Cardiac muscle cell (in vitro differentiated cells and primary cell): ENCODE measurements around the gene LMBR1. TPM values are rescaled to one million over a fixed set of nuclear protein-coding genes. Genes with fewer than 3 reads are reported as not detected.

ENCODE experiments used
- DNase-seq, 2 donors: peaks; one replicate each; pipeline versions ENCODE4 v3.0.0 to v3.0.0-alpha.2; 2010 to 2017; ENCODE audit warnings: low read depth in 1 of 2, low spot score in 1 of 2
- H3K27ac ChIP-seq: fragments of 200-600 bp; sonication (generic); 2 replicates; pipeline ENCODE4 v1.5.1; 2016
- H3K27me3 ChIP-seq: fragments of 200-600 bp; sonication (generic); 2 replicates; pipeline ENCODE4 v1.6.0; 2016; ENCODE audit warnings: control low read depth
- H3K36me3 ChIP-seq: fragments of 200-600 bp; sonication (generic); 2 replicates; pipeline ENCODE4 v1.5.1; 2016; ENCODE audit warnings: control low read depth
- H3K4me1 ChIP-seq: fragments of 200-600 bp; sonication (generic); 2 replicates; pipeline ENCODE4 v1.8.1; 2017; ENCODE audit warnings: low read depth, mild to moderate bottlenecking, mixed run types
- H3K4me3 ChIP-seq: fragments of 200-600 bp; sonication (generic); 2 replicates; pipeline ENCODE4 v1.5.1; 2016; ENCODE audit warnings: mild to moderate bottlenecking
- H3K9me3 ChIP-seq: fragments of 200-600 bp; sonication (generic); 2 replicates; pipeline ENCODE4 v1.5.1; 2017; ENCODE audit warnings: low read depth, mild to moderate bottlenecking, control low read depth
- CTCF ChIP-seq: IDR thresholded peaks from 2 replicates; pipeline ENCODE4 v1.5.1; 2012; ENCODE audit warnings: low read depth, mild to moderate bottlenecking, low read length
- polyA plus RNA-seq: library from polyadenylated mRNA; unstranded; fragments of >200 nt; fragmentation: Nextera tagmentation; extraction: Ambion mirVana; gene quantifications from 2 replicates; pipeline ENCODE4 v1.2.1, GENCODE V29; 2016
- total RNA-seq: library from RNA; depleted of rRNA; stranded (reverse); fragments of >200 nt; gene quantifications from 2 replicates; pipeline ENCODE4 v1.2.3, GENCODE V29; 2016

LMBR1 gene
- total and polyA plus RNA-seq, 2 experiments from 2014 or later: 49.9 to 78.0 TPM

GRCh38 chr7:156833312-156833711, 59.7 kb downstream of the LMBR1 start:
- DNase-seq: no peak
- H3K27ac ChIP-seq: no peak overlapping the region
- no peaks in the 10 kb centered on the region for H3K36me3 ChIP-seq
- no peaks in the 10 kb centered on the region for H3K27me3 ChIP-seq
- no peak overlapping the region for H3K4me3 ChIP-seq
- peaks cover 11% of the 10 kb centered on the region for H3K4me1 ChIP-seq
- no peak for TF ChIP-seq CTCF
- no peaks in the 10 kb centered on the region for H3K9me3 ChIP-seq

- no peak for DNase-seq
- TF ChIP-seq CTCF: no peak
- Histone ChIP-seq H3K4me1 (peaks cover 11% of the 10 kb centered on the region), H3K36me3 (no peaks in the 10 kb centered on the region), H3K27me3 (no peaks in the 10 kb centered on the region), H3K27ac (no peak overlapping the region), H3K4me3 (no peak overlapping the region), H3K9me3 (no peaks in the 10 kb centered on the region)
Measured at GRCh38 chr7:156832195-156832877, 60.6 kb downstream of the LMBR1 start.

DNA sequence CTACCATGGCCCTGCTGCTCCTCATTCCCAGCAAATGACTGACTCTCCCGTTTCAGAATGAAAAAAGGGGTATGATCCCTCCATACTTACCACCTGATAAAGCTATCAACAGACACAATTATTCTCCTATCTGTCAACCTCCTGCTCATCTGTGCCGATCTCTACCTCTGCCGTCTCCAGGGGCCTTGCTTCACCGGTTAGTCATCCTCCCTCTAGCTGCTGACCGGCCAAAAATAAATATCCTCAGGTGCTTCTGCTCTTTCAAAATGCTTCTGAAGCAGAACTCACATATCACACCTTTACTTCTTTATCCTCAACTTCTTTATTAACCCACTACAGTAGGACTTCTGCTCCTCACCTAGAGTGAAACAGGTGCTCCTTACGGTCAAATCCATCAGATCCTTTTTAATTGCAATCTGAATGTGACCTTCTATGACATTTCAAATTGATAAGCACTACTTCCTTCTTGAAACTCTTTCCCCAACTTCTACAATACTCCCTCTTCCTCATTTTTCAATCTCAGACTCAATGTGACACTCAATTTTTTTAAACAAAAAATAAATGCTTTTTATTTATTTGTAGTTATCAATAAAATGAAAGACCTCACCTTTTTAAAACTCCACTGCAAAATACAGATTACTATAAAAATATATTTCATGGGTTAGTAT, 63.2 kb downstream of the LMBR1 start:
- TF ChIP-seq CTCF: no peak
- no peaks in the 10 kb centered on the region for H3K27me3 ChIP-seq
- H3K27ac ChIP-seq: no peak overlapping the region
- DNase-seq: no peak
- H3K36me3 ChIP-seq: peaks cover 13% of the 10 kb centered on the region
- no peaks in the 10 kb centered on the region for H3K9me3 ChIP-seq
- H3K4me3 ChIP-seq: no peak overlapping the region
- no peaks in the 10 kb centered on the region for H3K4me1 ChIP-seq

- peak; percentile 32 to 50 for DNase-seq
- Histone ChIP-seq H3K27ac (peak overlapping the region; percentile 42), H3K4me1 (no peaks in the 10 kb centered on the region), H3K27me3 (no peaks in the 10 kb centered on the region), H3K36me3 (peaks cover 13% of the 10 kb centered on the region), H3K9me3 (no peaks in the 10 kb centered on the region), H3K4me3 (no peak overlapping the region)
- peak; percentile 61 for TF ChIP-seq CTCF
Measured at GRCh38 chr7:156827587-156828203, 65.3 kb downstream of the LMBR1 start.

GRCh38 chr7:156823435-156823834, 69.5 kb downstream of the LMBR1 start:
- DNase-seq: peak in 1 of 2 donors; percentile 22
- H3K36me3 ChIP-seq: peaks cover 13% of the 10 kb centered on the region
- H3K4me3 ChIP-seq: no peak overlapping the region
- TF ChIP-seq CTCF: no peak
- no peaks in the 10 kb centered on the region for H3K9me3 ChIP-seq
- H3K27me3 ChIP-seq: no peaks in the 10 kb centered on the region
- H3K27ac ChIP-seq: no peak overlapping the region
- no peaks in the 10 kb centered on the region for H3K4me1 ChIP-seq
